GM12864 (cell line): ENCODE results near the gene TFF3.

Source experiments
- DNase-seq: peaks from one replicate; pipeline ENCODE4 v3.0.0-alpha.2; 2011; ENCODE audit warnings: low read depth
- H3K4me3 ChIP-seq: 2 replicates; pipeline ENCODE4 v1.5.1; 2011; ENCODE audit warnings: mild to moderate bottlenecking, low read depth, low read length, control low read depth
- CTCF ChIP-seq: IDR thresholded peaks from 2 replicates; pipeline ENCODE4 v1.5.1; 2011; ENCODE audit warnings: low read depth, mild to moderate bottlenecking, moderate library complexity, low read length, control low read depth, inconsistent platforms; ENCODE audit errors: missing control alignments

The TFF3 gene

GRCh38 chr21:42358937-42359336 is 43.7 kb upstream of the TFF3 start:
- TF ChIP-seq CTCF = no peak
- DNase-seq = no peak
- H3K4me3 ChIP-seq = no peak overlapping the region

- no peak for DNase-seq
- no peak overlapping the region for H3K4me3 ChIP-seq
- TF ChIP-seq CTCF = no peak
Measured at GRCh38 chr21:42358261-42358660, 43.1 kb upstream of the TFF3 start.

GRCh38 chr21:42357307-42357706 is 42.1 kb upstream of the TFF3 start:
- no peak overlapping the region for H3K4me3 ChIP-seq
- no peak for DNase-seq
- no peak for TF ChIP-seq CTCF

GRCh38 chr21:42356650-42357049 is 41.4 kb upstream of the TFF3 start:
- TF ChIP-seq CTCF = no peak
- no peak overlapping the region for H3K4me3 ChIP-seq

GRCh38 chr21:42356046-42356445 is 40.8 kb upstream of the TFF3 start:
- no peak overlapping the region for H3K4me3 ChIP-seq
- DNase-seq = no peak
- TF ChIP-seq CTCF = no peak

More at GRCh38 chr21:42356650-42357049, 41.4 kb upstream of the TFF3 start:
- no peak for DNase-seq

GRCh38 chr21:42353623-42354022 is 38.4 kb upstream of the TFF3 start:
- no peak for TF ChIP-seq CTCF
- no peak for DNase-seq
- H3K4me3 ChIP-seq = no peak overlapping the region

GRCh38 chr21:42352441-42353095 is 37.4 kb upstream of the TFF3 start:
- TF ChIP-seq CTCF = no peak
- no peak overlapping the region for H3K4me3 ChIP-seq
- DNase-seq = no peak
